Measurements from ENCODE around the gene MED13L. TPM values are rescaled to one million over a fixed set of nuclear protein-coding genes. Genes with fewer than 3 reads are reported as not detected.

Gene MED13L
- total and polyA plus RNA-seq, 12 donors, result 9.4 to 76.5 (median 64.2) TPM

DNA sequence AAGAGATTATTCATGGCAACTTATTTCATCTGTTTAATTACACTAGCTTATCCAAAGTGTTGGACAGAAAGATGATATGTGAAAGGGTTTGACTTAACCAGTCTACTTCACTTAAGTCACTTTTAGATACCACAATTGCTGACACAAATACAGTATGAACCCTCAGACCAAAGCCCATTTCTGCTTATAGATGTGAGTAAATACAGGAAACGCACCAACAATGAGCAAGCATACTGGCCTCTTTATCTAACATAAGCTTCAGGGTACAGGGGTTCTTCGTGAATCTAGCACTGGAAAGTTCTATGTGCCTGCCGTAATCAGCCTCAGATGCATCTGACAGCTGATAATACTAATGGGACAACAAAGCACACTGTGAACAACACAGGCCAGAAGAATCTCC, 209.6 kb downstream of the MED13L start:
- ATAC-seq (peak in 3 of 8 donors; percentile 27 to 55 (median 30)), DNase-seq (no peak)
- Histone ChIP-seq H3K9me3 (no peaks in the 10 kb centered on the region), H3K4me1 (peaks cover 2 to 79% (median 56%) of the 10 kb centered on the region in 9 donors), H3K27ac (peak overlapping the region in 2 of 10 donors; percentile 4 to 5), H3K27me3 (no peaks in the 10 kb centered on the region), H3K36me3 (no peaks in the 10 kb centered on the region), H3K4me3 (no peak overlapping the region)
- WGBS, 2 donors, result 41 to 49% methylated on average over 3 of the region's 3 CpGs
- intact Hi-C loops (cut with DNase I), result loop anchor here in 2 of 10 donors (5.0 to 10.0 kb wide), 2 partner anchors 164 to 167 kb away; no protein-coding TSS in a partner anchor
- TF ChIP-seq, protein P1, sequence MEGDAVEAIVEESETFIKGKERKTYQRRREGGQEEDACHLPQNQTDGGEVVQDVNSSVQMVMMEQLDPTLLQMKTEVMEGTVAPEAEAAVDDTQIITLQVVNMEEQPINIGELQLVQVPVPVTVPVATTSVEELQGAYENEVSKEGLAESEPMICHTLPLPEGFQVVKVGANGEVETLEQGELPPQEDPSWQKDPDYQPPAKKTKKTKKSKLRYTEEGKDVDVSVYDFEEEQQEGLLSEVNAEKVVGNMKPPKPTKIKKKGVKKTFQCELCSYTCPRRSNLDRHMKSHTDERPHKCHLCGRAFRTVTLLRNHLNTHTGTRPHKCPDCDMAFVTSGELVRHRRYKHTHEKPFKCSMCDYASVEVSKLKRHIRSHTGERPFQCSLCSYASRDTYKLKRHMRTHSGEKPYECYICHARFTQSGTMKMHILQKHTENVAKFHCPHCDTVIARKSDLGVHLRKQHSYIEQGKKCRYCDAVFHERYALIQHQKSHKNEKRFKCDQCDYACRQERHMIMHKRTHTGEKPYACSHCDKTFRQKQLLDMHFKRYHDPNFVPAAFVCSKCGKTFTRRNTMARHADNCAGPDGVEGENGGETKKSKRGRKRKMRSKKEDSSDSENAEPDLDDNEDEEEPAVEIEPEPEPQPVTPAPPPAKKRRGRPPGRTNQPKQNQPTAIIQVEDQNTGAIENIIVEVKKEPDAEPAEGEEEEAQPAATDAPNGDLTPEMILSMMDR (IDR thresholded peaks at IDR 0.05), result no peak

DNA sequence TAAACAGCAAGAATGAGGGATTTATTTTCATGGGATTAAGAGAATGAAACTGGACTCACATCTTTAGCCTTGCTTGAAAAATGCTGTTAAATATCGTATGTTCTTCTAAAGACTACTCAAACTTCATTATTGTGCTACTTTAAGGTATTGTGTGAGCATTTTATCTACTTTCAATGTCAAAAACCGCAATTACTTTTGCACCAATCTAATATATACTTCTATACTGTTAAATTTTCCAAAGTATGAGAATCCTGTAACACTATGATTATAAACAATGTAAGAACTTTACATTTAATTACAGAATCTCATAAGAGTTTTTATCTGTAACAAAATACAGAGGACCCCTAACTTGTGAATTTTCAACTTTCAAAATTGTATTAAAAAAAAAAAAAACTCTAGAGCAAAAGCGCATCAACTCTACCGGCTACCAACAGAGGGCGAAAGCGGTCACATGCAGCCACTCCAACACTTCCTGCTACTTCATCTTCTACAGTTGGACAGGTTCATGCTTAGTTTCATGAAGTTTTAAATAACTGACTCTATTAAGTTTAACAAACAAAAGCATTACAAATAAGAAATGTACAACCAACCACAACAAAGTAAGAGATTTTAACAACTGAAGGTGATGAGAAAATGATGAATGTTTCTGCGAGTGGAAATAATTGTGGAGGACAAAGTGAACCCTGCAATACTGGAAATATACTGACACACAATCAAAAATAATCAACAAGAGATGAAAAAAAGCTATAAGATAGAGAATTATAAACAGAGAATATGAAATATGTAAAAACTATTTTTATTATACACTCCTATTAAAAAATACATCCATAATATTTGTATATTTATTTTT, 210.9 kb downstream of the MED13L start:
- DNase-seq, result peak; percentile 17 to 24
- no peak for ATAC-seq
- no peaks in the 10 kb centered on the region for H3K27me3 ChIP-seq
- no peaks in the 10 kb centered on the region for H3K9me3 ChIP-seq
- no peak overlapping the region for H3K27ac ChIP-seq
- no peaks in the 10 kb centered on the region for H3K36me3 ChIP-seq
- intact Hi-C loops (cut with DNase I), result loop anchor here in 2 of 10 donors (5.0 to 10.0 kb wide), 2 partner anchors 166 to 168 kb away; no protein-coding TSS in a partner anchor
- TF ChIP-seq, protein P1 (IDR thresholded peaks at IDR 0.05), result peak; percentile 39 to 73 (median 57)
- 77 to 78% methylated on average over 7 of the region's 7 CpGs for WGBS, 2 donors
- peaks cover 2 to 73% (median 52%) of the 10 kb centered on the region in 9 donors for H3K4me1 ChIP-seq
- no peak overlapping the region for H3K4me3 ChIP-seq

DNA sequence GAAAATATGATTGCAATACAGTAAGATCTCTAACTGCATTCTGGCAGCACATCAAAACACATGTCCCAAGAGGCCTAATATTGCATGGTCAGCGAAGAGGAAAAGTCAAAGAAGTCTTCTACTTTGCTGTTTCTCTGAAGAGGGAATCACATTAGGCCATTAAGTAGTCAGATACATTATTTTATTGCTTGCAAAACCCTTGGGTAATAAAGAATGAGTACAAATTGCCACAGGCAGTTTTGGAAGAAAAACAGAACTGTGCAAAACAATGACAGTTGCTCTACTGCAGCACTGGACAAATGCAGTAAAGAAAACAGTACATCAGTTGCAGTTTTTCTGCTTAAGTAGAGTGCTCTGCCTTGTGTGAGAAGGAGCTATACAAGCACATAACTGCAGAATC, 211.9 kb downstream of the MED13L start:
- DNase-seq (no peak), ATAC-seq (peak in 1 of 8 donors; percentile 6)
- peaks cover 2 to 72% (median 49%) of the 10 kb centered on the region in 9 donors for H3K4me1 ChIP-seq
- H3K9me3 ChIP-seq, result no peaks in the 10 kb centered on the region
- WGBS, 2 donors, result 42 to 57% methylated on average over 1 of the region's 1 CpG
- no peaks in the 10 kb centered on the region for H3K36me3 ChIP-seq
- TF ChIP-seq, protein P1 (IDR thresholded peaks at IDR 0.05), result no peak
- intact Hi-C loops (cut with DNase I), result loop anchor here in 2 of 10 donors (5.0 to 10.0 kb wide), 2 partner anchors 167 to 169 kb away; no protein-coding TSS in a partner anchor
- no peak overlapping the region for H3K4me3 ChIP-seq
- H3K27ac ChIP-seq, result no peak overlapping the region
- H3K27me3 ChIP-seq, result no peaks in the 10 kb centered on the region

DNA sequence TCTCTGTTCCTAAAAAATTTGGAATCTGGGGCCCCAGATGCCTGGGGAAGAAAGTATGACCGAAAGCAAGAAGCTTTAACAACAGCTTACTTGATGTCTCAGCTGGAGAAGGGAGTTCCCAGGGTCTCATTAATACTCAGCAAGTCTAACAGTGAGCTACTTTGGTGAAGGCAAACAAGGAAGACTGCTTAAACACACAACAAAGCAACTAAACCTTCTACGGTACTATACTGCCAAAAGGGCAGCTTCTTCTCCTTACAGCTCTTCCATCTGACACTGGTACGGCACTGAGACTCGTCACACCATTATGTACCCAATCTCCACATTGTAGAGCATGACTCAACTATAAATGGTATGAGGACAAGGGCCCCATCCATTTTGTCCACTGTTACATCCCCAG, 213.0 kb downstream of the MED13L start:
- Histone ChIP-seq H3K27me3 (no peaks in the 10 kb centered on the region), H3K36me3 (no peaks in the 10 kb centered on the region), H3K4me3 (no peak overlapping the region), H3K27ac (no peak overlapping the region), H3K4me1 (peaks cover 2 to 61% (median 38%) of the 10 kb centered on the region in 9 donors), H3K9me3 (no peaks in the 10 kb centered on the region)
- DNase-seq (no peak), ATAC-seq (no peak)
- TF ChIP-seq, protein P1 (IDR thresholded peaks at IDR 0.05), result no peak
- intact Hi-C loops (cut with DNase I), result loop anchor here in 1 of 10 donors (10.0 kb wide), 1 partner anchor 170 kb away; no protein-coding TSS in a partner anchor
- 94 to 95% methylated on average over 4 of the region's 4 CpGs for WGBS, 2 donors

All from heart right ventricle (tissue), 16 donors.